GM19328 (cell line): Measurements from ENCODE around the gene KY.
"Not testable (repeated sequence)": the region's sequence is repeated elsewhere in the genome, so short reads cannot be mapped to it uniquely, and the experiment has no call there.

ENCODE experiments used
- ATAC-seq: cut with Tn5 transposase; IDR thresholded peaks from one replicate; pipeline ENCODE4 v1.9.1; 2021; ENCODE audit warnings: mild to moderate bottlenecking, moderate library complexity; ENCODE audit not compliant: unreplicated experiment

Gene KY

DNA sequence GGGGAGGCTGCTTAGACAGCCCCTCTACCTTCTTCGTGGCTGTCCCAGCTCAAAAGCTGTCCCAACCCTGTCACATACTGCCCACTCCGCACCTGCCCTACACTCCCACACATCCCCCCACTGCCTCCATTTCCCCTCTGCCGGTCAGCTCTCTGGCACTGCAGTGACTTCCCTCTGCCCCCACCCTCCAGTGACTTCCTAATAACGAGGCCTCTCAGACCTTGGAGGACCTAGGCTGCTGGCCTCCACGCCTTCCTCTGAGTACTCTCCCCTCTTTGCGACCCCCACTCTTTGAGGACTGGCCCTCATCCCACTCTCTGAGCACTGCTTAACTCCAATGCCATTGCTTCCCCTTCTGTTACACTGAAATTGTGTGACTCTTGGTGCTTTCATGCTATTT, 45.3 kb downstream of the KY start:
- ATAC-seq: no peak

DNA sequence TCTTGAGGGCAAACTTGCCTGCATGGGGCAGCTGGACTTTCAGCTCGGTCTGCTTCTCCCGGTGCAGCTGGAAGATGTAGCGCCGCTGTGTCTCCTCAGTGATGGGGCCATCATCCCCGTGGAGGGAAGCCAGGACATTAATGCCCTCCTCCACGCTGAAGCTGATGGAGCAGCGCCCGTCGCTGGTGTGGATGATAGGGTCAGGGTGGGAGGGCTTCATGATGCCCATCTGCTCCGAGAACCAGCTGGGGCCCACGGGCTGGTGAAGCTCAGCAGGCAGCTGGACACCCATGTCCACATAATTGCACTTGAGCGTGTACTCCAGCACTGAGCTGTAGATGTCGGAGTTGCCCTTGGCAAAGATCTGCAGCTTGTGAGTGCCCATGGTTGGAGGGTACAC, 46.9 kb downstream of the KY start:
- no peak for ATAC-seq

DNA sequence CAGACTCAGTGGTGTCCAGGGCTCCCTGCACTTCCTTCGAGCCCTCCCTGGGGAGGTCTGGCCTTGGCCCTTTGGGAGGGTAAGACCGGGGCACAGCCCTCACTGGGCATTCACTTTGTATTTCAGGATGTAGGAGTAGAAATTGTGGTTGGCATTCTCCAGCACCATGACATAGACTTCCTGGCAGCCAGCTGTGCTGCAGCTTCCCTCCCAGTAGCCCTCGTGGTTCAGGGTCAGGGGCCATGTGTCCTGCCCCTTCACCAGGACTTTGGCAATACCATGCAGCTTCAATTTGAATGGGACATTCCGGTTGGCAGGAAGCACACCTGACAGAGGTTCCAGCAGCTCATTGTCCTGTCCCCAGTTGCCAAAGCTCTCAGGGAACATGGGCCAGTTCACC, 47.3 kb downstream of the KY start:
- no peak for ATAC-seq

DNA sequence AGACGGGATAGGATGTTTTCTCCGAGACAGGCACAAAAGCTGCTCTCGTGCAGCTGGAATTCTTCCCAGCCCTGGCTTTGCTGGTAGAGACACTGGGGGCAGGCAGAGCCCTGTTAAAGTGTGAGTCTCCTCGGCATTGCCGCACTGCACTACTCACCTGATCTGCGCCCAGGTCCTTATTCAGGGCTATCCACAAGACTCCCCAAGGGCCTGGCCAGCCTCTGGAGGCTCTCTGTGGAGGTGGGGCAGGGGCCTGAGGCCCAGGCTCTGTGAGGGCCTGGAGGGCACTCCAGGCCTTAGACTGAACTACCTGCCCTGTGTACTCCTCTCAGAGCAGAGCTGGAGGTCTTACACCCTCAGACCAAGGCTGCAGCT, 48.4 kb downstream of the KY start:
- ATAC-seq: no peak

DNA sequence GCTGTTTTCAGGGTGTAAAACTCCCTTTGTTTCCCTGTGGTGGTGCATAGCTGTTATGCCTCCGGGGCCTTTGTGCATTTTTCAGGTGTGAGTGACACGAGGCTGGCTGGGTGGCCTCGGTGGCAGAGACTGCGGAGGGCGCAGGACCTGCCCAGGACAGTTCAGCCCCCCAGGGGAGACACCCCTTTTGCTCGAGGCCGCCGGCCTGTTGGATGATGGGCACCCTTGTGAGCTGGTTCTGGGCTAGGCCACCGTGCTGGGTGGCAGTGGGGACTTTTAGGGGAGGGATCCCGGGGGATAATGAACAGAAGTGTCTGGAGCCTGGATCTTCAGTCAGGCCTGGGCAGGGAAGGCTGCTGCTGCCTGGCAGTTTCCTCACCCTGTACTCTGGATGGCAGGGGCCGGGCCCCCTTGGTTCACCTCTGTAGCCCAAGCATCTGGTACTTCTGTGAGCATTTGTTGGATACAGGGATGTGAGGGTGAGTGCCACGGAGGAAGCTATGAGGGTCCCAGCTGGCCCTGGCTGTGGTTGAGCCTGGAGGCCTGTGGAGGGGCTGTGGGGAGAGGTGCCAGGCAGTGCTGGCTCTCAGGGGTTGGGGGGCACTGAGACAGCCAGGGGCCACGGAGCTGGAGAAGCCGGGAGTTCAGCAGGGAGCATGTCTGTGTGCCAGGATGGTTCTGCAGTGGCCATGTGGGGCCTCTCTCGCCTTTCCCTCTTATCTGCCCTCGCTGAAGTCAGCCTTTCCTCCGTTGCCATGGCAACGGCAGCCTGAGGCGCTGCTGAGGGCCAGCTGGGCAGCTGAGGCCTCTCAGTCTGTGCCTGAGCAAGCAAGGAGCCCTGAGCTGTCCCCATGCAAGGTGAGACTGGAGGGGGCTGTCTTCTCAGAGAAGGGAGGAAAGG, 49.0 kb downstream of the KY start:
- ATAC-seq: no peak

DNA sequence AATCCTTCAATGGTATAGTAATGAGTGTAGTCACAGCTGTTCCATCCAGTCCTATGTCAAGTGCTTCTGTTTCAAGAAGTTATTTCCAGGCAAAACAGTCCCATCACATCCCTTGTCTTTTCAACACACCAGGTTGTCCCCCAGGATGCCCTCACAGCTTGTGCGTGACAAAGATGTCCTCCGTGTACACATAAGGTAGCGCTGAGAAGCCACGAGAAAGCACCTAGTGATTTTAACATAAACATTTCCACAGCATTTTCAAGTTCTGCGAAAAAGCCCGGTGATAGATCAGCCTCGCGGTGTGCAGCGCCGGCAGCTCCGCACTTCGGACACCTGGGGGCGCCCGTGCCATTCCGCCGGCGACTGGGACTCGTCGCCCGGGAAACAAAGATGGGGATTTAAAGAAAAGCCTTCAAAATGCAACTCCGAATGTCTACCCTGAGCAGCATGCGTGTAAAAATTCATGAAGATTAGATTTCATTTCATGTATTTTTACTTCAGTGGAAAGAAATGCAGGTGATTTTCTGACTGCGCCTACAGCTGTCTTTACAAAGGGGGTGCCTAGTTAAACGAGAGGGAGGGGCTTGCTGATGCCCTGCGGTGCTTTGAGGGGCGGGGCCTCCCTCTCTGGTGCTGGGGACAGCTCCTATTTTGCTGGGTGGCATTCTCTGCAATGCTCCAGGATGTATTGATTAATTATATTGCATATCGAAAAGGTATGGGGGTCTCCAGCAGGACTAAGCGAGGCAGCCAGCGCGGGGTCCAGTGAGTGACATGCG, 49.9 kb downstream of the KY start:
- no peak for ATAC-seq

DNA sequence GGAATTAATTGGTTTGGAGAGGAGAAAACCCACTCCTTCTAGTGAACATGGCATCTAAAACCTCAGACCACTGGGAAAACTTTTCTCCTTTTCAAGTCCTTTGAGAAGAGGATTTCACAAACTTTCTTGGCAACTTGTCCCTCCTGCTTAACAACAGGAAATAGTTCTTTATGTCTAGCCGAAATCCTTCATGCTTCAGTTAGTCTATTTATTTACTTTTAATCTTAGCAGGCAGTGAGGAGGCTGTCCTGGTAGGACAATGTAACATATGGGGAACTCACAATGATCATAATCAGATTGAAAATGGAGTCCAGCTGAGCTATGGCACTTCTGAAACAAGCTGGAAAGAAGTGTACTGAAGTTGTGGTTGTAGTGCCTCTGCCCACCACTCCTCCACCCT, 50.6 kb downstream of the KY start:
- no peak for ATAC-seq

DNA sequence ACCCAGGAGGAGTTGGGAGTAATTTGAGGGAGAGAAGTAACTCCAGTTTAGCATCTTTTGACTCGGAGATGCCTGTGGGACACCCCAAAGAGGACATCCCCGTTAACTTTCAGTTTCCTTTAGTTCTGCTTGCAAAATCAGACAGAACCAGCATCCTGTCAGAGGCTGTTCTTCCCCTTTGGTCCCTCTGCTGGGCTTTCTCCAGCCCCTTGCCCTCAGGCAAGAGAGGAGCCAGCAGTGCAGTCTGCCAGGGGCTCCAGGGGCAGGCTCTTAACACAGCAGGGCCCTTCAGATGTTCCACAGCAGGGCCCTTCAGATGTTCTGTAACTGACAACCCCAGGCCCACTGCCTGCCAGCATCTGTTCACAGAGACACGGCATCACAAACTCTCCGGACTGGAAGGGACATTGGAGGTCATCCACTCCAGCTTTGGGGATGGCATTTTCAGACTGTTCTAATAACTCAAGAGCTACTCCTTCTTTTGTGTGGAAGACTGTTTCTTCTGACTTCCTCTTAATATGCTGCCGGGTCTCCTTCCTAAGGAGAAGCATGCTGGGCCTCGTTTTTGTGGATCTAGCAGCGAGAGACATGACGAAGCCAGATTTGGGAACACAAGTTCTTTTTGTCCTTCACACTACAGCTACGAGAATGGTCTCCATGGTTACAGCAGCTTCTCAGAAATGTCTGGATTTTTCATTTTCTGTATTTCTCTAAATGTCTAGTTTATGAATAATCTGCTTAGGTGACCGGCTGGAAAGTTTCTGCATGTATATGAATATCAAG, 51.9 kb downstream of the KY start:
- no peak for ATAC-seq

DNA sequence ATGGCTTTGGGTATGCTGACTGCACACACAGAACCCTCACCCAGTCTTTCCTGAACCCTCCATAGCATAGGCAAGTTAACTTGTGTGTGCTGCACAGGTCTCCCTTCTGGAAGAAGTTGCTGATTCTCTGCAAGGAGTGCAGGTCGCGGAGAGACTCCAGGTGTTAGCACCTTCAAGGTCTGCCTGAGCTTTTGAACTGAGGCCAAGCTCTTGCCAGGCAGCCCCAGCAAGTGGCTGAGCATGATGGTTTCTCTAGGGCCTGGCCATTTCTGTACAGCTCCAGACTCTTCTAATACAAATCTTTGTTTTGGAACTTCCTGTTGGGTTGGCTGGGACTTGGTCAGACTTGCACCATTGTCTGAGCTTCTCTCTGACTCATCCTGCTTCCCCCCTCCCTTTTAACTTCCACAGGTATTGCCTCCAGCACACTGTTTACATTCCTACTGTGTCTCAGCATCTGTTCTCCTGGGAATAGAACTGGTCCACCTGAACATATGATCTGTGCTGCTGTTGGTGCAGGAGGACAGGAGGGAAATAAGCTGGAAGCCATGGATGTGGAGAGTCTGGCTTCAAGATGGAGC, 53.3 kb downstream of the KY start:
- no peak for ATAC-seq

DNA sequence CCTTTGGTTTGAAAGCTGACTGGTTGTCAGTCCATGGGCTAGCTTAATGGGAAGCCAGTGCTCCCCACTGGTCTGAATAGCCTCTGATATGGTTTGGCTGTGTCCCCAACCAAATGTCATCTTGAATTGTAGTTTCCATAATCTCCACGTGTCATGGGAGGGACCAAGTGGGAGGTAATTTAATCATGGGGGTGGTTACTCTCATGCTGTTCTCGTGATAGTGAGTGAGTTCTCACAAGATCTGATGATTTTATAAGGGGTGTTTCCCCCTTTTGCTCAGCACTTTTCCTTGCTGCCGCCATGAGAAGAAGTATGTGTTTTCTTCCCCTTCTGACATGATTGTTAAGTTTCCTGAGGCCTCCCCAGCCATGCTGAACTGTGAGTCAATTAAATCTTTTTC, 55.8 kb downstream of the KY start:
- ATAC-seq: not testable (repeated sequence)

DNA sequence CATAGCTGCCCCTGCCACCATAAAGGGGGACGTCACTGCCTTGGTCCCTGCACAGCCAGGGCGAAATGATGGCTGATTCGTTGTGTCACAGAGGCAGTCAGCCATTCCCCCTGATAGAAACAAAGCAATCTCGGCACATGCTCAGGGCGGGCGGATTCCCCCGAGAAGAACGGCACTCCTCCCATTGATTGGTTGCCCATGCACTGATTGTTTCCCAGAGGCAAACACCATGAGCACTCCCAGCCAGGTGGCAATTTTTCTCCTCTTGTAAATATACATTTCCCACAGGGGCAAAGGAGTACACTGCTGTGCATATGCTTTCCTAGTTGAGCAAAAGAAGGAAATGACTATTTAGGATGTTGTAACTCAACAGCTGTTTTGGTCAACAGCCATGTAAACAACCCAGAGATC, 56.5 kb downstream of the KY start:
- ATAC-seq: no peak

DNA sequence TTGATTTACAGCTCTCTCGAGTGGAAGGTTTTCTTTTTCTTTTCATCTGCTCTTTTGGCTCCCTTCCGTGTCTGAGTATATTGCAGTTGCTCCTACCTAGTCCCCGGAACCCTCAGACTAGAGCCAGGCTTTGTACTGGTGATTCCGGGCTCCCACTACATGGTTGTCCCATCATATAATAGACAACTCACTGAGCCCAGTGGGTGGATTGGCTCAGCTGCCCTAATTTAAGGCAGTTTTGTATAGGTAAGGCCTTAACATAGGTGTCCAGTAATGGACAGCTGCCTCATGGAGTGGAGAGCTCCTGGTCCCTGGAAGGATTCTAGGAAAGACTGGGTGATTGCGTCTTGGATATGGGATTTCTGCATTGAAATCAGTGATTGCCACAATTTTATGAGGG, 58.0 kb downstream of the KY start:
- no peak for ATAC-seq

DNA sequence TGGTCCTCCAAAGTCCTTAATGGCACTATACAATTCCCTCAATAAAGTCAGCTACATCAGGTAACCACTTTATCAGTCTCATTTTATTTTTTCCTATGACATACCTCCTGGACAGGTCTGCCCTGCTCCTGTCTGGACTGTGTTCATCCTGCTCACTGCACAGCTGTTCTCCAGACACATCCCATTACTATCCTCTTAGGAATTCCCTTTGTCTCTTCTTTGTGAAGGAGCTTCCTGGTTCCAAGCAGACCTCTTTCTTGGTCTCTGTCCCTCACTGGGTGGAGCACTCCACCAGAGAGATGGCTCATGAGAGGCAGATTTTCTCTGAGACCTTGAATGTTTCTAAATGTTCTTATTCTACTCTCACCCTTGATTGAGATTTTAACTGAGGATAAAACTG, 60.1 kb downstream of the KY start:
- ATAC-seq: no peak

DNA sequence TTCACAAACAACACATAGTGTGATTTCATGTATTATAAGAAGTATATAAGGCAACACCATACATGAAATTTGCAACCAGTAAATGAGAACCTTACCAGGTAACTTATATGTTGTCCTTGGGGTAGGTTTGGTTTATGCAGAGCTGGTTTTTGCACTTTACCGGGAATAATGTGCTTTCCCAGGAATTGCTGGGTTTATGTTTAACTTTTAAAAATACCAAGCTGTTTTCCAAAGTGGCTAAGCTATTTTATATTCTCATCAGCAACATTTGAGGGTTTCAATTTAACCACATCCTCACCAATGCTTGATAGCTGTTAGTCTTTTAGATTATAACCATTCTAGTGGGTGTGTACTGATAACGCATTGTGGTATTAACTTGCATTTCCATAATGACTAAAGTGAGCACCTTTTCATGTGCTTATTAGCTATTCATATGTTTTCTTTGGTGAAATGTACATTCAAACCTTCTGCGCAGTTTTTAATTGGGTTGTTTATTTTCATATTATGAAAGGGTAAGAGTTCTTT, 71.6 kb downstream of the KY start:
- no peak for ATAC-seq

DNA sequence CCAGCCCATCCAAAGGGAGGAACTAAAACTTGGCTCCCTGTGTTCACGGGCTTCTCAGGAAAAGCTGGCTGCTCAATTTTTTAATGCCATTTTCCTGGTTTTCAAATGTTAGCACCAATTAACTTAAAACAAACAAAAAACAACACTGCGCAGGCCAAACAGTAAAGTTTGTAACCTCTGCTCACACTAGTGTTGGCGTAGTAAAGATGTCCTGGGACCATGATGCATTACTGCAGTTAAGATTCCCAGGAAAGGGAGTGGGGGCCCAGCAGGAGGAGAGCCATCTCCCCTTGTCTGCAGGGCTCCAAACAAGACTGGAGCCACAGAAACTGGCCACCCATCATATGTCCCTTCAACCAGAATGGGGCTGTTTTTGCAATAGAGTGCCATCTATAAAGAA, 74.0 kb downstream of the KY start:
- no peak for ATAC-seq

DNA sequence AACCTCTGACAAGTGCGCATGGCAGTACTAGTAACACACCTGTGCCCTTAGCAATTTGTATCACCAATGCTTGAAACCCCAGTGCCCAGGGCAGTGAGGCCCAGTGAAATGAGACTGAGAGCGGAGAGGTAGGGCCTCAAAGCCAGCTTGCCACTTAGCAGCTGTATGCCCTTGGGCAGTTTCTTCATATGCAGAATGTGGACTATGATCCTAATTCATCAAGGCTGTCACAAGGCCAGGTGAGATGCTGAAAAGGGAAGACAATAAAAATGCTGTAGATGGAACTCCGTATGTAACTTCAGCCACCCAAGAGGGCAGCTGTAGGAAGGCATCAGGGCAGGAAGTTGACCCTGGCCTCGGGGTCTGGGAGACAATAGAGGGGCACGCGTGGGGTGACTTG, 74.4 kb downstream of the KY start:
- no peak for ATAC-seq

DNA sequence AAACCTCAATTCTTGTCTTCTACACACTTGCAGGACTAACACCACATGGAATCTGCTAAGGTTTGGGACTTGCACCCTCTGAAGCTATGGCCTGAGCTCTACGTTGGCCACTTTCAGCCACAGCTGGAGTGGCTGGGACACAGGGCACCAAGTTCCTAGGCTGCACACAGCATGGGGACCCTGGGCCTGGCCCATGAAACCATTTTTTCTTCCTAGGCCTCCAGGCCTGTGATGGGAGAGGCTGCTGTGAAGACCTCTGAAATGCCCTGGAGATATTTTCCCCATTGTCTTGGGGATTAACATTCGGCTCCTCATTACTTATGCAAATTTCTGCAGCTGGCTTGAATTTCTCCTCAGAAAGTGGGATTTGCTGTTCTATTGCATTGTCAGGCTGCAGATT, 80.9 kb downstream of the KY start:
- ATAC-seq: not testable (repeated sequence)

DNA sequence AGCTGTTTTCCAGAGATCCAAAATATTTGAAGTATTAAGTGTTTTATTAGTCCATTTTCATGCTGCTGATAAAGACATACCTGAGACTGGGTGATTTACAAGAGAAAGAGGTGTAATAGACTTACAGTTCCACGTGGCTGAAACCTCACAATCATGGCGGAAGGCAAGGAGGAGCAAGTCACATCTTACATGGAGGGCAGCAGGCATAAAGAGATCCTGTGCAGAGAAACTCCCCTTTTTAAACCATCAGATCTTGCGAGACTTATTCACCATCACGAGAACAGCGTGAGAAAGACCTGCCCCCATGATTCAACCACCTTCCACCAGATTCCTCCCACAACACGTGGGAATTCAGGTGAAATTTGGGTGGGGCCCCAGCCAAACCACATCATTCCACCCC, 82.0 kb downstream of the KY start:
- no peak for ATAC-seq

DNA sequence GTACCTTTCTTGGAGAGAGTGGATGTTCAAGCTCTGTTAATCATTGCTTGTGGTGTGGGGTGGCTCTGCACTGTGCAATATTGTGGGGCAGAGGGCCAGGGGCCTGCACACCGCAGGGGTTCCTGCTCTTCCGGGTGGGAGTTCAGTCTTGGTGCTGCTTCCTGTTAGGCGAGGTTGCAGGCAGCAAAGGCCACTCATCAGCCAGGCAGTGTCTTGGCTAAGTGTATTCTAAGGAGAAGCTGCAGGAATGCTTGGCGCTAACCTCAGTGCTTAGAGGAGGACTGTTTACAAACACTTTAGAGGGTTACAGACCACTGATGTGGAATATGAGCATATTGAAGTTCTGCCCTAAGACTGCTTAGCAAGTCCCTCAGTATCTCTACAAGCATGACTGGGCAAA, 83.2 kb downstream of the KY start:
- no peak for ATAC-seq

DNA sequence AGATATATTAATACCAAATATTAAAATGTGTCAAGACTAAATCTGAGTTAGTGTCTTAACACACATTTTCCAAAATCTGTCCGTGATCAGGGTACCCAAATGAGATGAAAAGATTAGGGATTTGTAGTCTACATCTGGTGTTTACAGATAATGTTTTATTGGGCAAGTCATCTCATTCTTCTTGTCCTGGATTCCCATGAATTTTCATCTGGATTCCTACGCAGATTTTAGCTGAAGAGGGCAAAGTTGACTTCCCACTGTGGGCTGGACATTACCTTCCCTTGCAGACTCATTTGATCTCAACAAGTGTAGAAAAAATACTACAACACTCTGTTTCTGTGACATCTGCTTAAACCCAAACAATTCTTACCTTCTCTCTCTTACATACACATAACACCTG, 85.8 kb downstream of the KY start:
- ATAC-seq: no peak

DNA sequence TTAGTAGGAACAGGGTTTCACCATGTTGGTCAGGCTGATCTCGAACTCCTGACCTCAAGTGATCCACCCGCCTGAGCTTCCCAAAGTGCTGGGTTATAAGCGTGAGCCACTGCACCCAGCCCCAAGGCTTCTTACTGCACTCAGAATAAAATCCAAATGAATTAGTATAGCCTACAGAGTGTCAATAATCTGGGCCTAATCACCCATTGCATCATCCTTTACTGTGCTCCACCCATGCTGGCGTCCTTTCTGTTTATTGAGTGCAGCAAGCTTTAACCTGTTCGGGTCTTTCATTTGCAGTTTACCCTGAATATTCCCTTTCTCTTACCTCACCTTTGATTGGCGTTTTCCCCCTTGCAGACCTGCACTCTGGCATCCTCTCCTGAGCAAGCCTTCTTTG, 87.2 kb downstream of the KY start:
- ATAC-seq: no peak
